Lung (tissue), 13 donors: ENCODE results near the gene PTGER3. TPM values are rescaled to one million over a fixed set of nuclear protein-coding genes. Genes with fewer than 3 reads are reported as not detected.

ENCODE experiments used
- ATAC-seq: fragments of 200-7000 bp; cut with Tn5 transposase; one replicate; pipeline ENCODE4 v1.9.1; 2020; ENCODE audit warnings: moderate number of reproducible peaks; ENCODE audit not compliant: insufficient read depth, low FRiP score
- DNase-seq, 3 donors: peaks; one replicate each; pipeline ENCODE4 v3.0.0-alpha.2; 2013 to 2017
- H3K27ac ChIP-seq, 2 donors: one replicate each; pipeline ENCODE4 v1.5.1; 2013; ENCODE audit warnings: mild to moderate bottlenecking in 2 of 2, moderate library complexity in 2 of 2, control low read depth in 1 of 2, inconsistent platforms in 1 of 2, low read depth in 1 of 2, low read length in 1 of 2
- H3K27me3 ChIP-seq, 3 donors: one replicate each; pipeline ENCODE4 v1.5.1; 2013; ENCODE audit warnings: low read length in 2 of 3; ENCODE audit not compliant: control insufficient read depth in 3 of 3, insufficient read depth in 3 of 3
- H3K36me3 ChIP-seq, 4 donors: one replicate each; pipeline ENCODE4 v1.5.1; 2013; ENCODE audit warnings: low read length in 4 of 4, mild to moderate bottlenecking in 1 of 4, moderate library complexity in 1 of 4; ENCODE audit not compliant: control insufficient read depth in 4 of 4, insufficient read depth in 4 of 4
- H3K4me1 ChIP-seq, 5 donors: one replicate each; pipeline ENCODE4 v1.5.1; 2013; ENCODE audit warnings: low read length in 5 of 5, mild to moderate bottlenecking in 2 of 5, moderate library complexity in 1 of 5; ENCODE audit not compliant: control insufficient read depth in 5 of 5, insufficient read depth in 5 of 5
- H3K4me3 ChIP-seq: one replicate; pipeline ENCODE4 v1.5.1; 2013; ENCODE audit warnings: mild to moderate bottlenecking, control low read depth, moderate library complexity
- H3K9ac ChIP-seq, 2 donors: one replicate each; pipeline ENCODE4 v1.5.1; 2013; ENCODE audit warnings: low read length in 2 of 2, control low read depth in 1 of 2; ENCODE audit not compliant: insufficient read depth in 1 of 2
- H3K9me3 ChIP-seq, 4 donors: one replicate each; pipeline ENCODE4 v1.5.1; 2013; ENCODE audit warnings: low read length in 3 of 4, mild to moderate bottlenecking in 1 of 4, moderate library complexity in 1 of 4; ENCODE audit not compliant: control insufficient read depth in 4 of 4, insufficient read depth in 3 of 4
- CTCF ChIP-seq: IDR thresholded peaks from 2 replicates; pipeline ENCODE4 v1.5.1; 2012; ENCODE audit warnings: mild to moderate bottlenecking; ENCODE audit errors: control extremely low read depth, extremely low read depth
- WGBS, 2 donors: extraction: QIAGEN DNeasy Blood & Tissue Kit; methylation state at CpG; one replicate each; pipeline ENCODE4 v1.1.7; 2013; 5-methylcytosine and 5-hydroxymethylcytosine counted together
- polyA plus RNA-seq, 2 donors: library from polyadenylated mRNA; stranded (reverse); fragments of 200-250 nt; gene quantifications; one replicate each; pipeline ENCODE4 v1.2.1, GENCODE V29; 2013
- small RNA-seq: library from RNA; depleted of rRNA; stranded (forward); fragments of <200 nt; gene quantifications from one replicate; pipeline ENCODE3, GENCODE V24; 2014; ENCODE audit warnings: low replicate concordance
- total RNA-seq, 2 donors: library from RNA; depleted of rRNA in 1 of 2; stranded (reverse); fragments of >200 nt in 1 of 2; gene quantifications; one replicate each; pipeline ENCODE4 v1.2.1, GENCODE V29; 2014 to 2021
- donor health status: control.
- donor health status: control.
- donor health status: Bipolar disorder and iron deficiency.
- donor health status: healthy.
- donor health status: DM: yes; HTN: yes; CAD: no.

PTGER3 gene
- total and polyA plus RNA-seq, 4 donors = 0.31 to 1.8 (median 1.4) TPM

- no peak overlapping the region for H3K9ac ChIP-seq
- no peaks in the 10 kb centered on the region for H3K27me3 ChIP-seq
- H3K27ac ChIP-seq = no peak overlapping the region
- no peak overlapping the region for H3K4me3 ChIP-seq
- peaks cover 0 to 4% (median 3%) of the 10 kb centered on the region in 4 donors for H3K9me3 ChIP-seq
- TF ChIP-seq CTCF = no peak
- H3K4me1 ChIP-seq = no peaks in the 10 kb centered on the region
- DNase-seq (no peak), ATAC-seq (no peak)
- WGBS, 2 donors = 59 to 68% methylated on average over 2 of the region's 2 CpGs
- no peaks in the 10 kb centered on the region for H3K36me3 ChIP-seq
These were observed 125.4 kb downstream of the PTGER3 start for GRCh38 chr1:70922196-70922595.

Small RNA genes within 50 kb of the gene (small RNA-seq; reads per million reads assigned to genes)
- gene MIR186 = 1,457 reads per million, percentile 99 among the genes with 10 or more reads in this experiment

Other genes starting within 250 kb of the PTGER3 start
- gene ZRANB2, start 33.2 kb upstream of the PTGER3 start, total RNA-seq = 100 to 1,000 TPM in 1 of 2 donors, 10 to 100 TPM in 1; 66.6 to 164 TPM
- 10 to 100 TPM; 37.1 to 98.4 TPM for gene ZRANB2, start 33.2 kb upstream of the PTGER3 start, polyA plus RNA-seq